Measurements from ENCODE around the gene SETSIP.

GRCh38 chr1:92026806-92027205, 48.4 kb downstream of the SETSIP start:
- TF ChIP-seq, protein P1, sequence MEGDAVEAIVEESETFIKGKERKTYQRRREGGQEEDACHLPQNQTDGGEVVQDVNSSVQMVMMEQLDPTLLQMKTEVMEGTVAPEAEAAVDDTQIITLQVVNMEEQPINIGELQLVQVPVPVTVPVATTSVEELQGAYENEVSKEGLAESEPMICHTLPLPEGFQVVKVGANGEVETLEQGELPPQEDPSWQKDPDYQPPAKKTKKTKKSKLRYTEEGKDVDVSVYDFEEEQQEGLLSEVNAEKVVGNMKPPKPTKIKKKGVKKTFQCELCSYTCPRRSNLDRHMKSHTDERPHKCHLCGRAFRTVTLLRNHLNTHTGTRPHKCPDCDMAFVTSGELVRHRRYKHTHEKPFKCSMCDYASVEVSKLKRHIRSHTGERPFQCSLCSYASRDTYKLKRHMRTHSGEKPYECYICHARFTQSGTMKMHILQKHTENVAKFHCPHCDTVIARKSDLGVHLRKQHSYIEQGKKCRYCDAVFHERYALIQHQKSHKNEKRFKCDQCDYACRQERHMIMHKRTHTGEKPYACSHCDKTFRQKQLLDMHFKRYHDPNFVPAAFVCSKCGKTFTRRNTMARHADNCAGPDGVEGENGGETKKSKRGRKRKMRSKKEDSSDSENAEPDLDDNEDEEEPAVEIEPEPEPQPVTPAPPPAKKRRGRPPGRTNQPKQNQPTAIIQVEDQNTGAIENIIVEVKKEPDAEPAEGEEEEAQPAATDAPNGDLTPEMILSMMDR (IDR thresholded peaks at IDR 0.05; ENCODE audit: insufficient read depth, low read length) = no peak
- no peak for TF ChIP-seq POLR2AphosphoS5 (IDR thresholded peaks at IDR 0.05; ENCODE audit: low read depth)
